ENCODE data around the gene ERCC6L2.

Gene ERCC6L2

GRCh38 chr9:95834281-95834907, 41.1 kb upstream of the ERCC6L2 start:
- POLR2A ChIA-PET, result no interaction called here
- DNase-seq (ENCODE audit: low read depth, low spot score), result no peak
- no peak overlapping the region for H3K4me3 ChIP-seq (ENCODE audit: low read depth, low read length)
- CTCF ChIA-PET, result no interaction called here
- TF ChIP-seq, protein P1, sequence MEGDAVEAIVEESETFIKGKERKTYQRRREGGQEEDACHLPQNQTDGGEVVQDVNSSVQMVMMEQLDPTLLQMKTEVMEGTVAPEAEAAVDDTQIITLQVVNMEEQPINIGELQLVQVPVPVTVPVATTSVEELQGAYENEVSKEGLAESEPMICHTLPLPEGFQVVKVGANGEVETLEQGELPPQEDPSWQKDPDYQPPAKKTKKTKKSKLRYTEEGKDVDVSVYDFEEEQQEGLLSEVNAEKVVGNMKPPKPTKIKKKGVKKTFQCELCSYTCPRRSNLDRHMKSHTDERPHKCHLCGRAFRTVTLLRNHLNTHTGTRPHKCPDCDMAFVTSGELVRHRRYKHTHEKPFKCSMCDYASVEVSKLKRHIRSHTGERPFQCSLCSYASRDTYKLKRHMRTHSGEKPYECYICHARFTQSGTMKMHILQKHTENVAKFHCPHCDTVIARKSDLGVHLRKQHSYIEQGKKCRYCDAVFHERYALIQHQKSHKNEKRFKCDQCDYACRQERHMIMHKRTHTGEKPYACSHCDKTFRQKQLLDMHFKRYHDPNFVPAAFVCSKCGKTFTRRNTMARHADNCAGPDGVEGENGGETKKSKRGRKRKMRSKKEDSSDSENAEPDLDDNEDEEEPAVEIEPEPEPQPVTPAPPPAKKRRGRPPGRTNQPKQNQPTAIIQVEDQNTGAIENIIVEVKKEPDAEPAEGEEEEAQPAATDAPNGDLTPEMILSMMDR (IDR thresholded peaks at IDR 0.05; ENCODE audit: insufficient read depth, low read length, missing control alignments), result no peak

DNA sequence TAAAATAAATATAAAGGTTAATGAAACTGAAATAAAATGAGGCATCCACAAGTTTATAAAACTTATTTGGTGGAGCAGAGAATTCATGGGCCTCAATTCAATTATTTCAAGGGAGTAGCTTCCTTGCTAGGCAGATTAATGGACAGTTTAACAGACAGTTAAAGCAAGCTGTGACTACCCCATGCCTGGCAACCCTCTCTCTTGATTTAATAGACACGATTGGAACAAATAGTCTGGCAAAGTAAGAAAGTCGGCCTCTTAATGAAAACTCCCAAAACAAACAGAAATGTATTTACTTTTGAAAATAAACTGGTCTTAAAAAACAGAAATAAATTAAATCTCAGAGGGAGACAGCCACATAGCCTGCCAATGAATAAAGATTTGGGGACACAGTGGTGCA, 40.1 kb upstream of the ERCC6L2 start:
- ChIA-PET POLR2A (no interaction called here), CTCF (interaction anchor here (1.3 kb wide), 1 partner anchor 11 kb away, joined by 3 read pairs; no protein-coding TSS in a partner anchor)
- no peak overlapping the region for H3K4me3 ChIP-seq (ENCODE audit: low read depth, low read length)
- TF ChIP-seq, protein P1 (IDR thresholded peaks at IDR 0.05; ENCODE audit: insufficient read depth, low read length, missing control alignments), result no peak
- DNase-seq (ENCODE audit: low read depth, low spot score), result no peak

- ChIA-PET CTCF (interaction anchor here (1.3 kb wide), 1 partner anchor 12 kb away, joined by 3 read pairs; no protein-coding TSS in a partner anchor), POLR2A (no interaction called here)
- DNase-seq (ENCODE audit: low read depth, low spot score), result no peak
- no peak overlapping the region for H3K4me3 ChIP-seq (ENCODE audit: low read depth, low read length)
- TF ChIP-seq, protein P1 (IDR thresholded peaks at IDR 0.05; ENCODE audit: insufficient read depth, low read length, missing control alignments), result no peak
Observed at GRCh38 chr9:95836072-95836471, 39.4 kb upstream of the ERCC6L2 start.

DNA sequence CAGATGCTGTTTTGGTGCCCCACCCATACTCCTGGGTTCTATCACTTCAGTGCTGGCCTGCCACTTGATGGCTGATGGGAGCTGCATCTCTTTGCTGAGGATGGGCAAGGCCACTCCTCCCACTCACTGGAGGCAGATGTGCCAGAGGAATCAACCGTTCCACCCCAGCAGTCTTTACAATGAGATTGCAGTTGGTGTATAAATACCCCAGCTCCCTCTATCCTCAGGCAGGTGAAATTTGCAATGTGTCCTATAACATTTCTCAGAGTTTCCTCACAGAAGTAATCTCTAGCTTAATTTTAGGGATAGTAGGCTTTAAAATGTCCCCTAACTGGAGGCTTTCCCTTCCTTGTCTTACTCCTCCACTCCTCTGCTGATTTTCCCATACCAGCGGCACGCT, 36.5 kb upstream of the ERCC6L2 start:
- ChIA-PET CTCF (no interaction called here), POLR2A (no interaction called here)
- DNase-seq (ENCODE audit: low read depth, low spot score), result no peak
- H3K4me3 ChIP-seq (ENCODE audit: low read depth, low read length), result no peak overlapping the region
- TF ChIP-seq, protein P1 (IDR thresholded peaks at IDR 0.05; ENCODE audit: insufficient read depth, low read length, missing control alignments), result no peak

GRCh38 chr9:95840074-95840473, 35.4 kb upstream of the ERCC6L2 start:
- ChIA-PET CTCF (no interaction called here), POLR2A (no interaction called here)
- no peak overlapping the region for H3K4me3 ChIP-seq (ENCODE audit: low read depth, low read length)
- TF ChIP-seq, protein P1 (IDR thresholded peaks at IDR 0.05; ENCODE audit: insufficient read depth, low read length, missing control alignments), result no peak
- no peak for DNase-seq (ENCODE audit: low read depth, low spot score)

DNA sequence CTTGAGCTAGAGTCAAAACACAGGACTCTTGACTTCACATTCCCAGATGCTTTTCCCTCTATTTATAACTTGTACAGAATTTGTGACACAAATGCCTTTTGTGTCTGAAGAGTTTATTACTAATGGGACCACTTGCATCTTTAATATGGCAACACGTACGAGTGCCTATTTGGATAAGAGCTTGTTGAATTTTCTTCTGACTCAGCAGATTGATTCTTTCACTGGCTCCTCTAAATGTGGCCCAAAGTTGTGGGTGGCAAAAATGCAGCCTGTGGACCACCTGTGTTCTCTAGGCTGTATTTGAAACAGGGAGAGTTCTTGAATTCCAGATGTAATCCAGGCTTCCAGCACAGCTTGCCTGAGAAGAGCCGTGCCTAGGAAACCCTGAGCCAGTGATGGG, 34.1 kb upstream of the ERCC6L2 start:
- DNase-seq (ENCODE audit: low read depth, low spot score), result no peak
- H3K4me3 ChIP-seq (ENCODE audit: low read depth, low read length), result no peak overlapping the region
- CTCF ChIA-PET, result no interaction called here
- POLR2A ChIA-PET, result no interaction called here
- TF ChIP-seq, protein P1 (IDR thresholded peaks at IDR 0.05; ENCODE audit: insufficient read depth, low read length, missing control alignments), result no peak

Data from AG04449 (cell line).